SHP77 (cell line): ENCODE results near the gene FGF14.
A peak's percentile ranks its signal among the peaks of the same experiment; 100 is the strongest.
"Not testable (repeated sequence)": the region's sequence is repeated elsewhere in the genome, so short reads cannot be mapped to it uniquely, and the experiment has no call there.

Experiments used
- DNase-seq, 2 experiments: peaks; one replicate each; lab custom pipeline; 2025; lab: John Stamatoyannopoulos, UW

FGF14 gene

DNA sequence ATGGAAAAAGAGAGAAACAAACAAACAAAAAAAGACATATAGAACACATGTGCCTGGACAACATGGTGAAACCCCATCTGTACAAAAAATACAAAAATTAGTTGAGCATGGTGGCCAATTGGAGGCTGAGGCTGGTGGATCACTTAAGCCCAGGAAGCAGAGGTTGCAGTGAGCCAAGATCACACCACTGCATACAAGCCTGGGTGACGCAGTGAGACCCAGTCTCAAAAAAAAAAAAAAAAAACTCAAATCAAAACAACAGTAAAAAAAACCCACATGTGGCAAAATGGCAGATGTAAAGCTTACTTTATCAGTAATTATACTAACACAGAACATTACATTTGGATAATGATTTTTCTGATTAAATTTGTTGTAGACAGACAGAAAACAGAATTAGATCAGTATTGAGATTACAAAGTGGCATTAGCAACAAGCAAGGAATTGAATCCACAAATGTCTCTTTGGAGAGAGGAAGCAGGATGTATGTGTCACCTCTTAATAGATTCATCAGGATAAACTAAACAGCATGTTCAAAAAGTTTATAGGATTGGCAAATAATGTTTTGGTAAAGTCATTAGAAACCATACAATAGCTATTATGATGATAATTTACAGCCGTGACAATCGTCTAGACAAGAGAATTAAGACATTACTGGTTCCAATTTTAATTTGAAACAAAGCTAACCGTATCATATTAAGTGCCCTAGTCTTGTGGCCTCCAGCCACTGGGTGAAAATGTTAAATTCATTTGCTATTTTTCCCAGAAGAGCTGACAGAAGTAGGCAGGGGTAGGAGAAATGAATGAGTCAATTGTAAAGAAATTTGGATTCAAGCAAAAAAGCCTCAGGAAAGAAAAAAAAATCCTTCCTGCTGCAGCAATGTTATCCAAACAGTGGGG, 206.0 kb downstream of the FGF14 start:
- DNase-seq: no peak

DNA sequence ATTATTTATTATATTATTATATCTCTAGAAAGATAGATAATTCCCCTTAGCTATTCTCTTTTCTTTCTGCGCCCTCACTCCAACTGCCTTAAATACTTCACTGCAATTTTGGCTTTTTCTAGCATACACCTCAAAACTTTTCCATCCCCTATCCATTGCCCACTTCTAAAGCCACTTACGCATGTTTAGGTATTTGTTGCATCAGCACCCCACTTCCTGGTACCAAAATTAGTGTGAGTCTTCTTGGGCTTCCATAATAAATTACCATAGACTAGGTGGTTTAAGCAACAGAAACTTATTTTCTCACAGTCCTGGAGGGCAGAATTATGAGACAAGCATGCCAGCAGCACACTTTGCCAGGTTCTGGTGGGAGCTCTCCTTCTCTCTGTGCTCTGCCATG, 209.0 kb downstream of the FGF14 start:
- DNase-seq: no peak

DNA sequence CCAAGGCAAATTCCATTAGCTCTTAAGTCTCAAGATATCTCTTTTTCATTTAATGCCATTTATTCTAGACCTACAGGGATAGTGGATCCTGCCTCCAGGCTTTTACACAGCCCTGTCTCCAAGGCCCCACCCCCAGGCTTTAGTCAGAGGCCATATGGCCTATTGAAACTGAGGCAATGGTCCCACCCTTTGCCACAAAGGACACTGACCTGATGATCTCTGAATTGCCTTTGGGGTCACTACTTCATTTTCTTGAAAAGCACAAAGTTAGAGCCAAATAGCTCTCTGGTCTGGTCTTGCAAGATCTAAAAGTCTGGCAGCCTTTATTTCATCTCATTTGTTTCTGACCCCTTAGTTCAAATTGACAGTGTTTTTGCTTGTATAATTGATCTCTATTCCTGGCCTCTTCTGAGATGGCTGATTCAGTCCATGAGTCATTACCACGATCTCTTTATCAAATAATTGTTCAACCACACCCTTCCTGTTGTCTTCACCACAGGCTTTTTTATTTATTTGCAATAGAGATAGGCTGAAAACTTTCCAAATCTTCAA, 209.8 kb downstream of the FGF14 start:
- no peak for DNase-seq

DNA sequence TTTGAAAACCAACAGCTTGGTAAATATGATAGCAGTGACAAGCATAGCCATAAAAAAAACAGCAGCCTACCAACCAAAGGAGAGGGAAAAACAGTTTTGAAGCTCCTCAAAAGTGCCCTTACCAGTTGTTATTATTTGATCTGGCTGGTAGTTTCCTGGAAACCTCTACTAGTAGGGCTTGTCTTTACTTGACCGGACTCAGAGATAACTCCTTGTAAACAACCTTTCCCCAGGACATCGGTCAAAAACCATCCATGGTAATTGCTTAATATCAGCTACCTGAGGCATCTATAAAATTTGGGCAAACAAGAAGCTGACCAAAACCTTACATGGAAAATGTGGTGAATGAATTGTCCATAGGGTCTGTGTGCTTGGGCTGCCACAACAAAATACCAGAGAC, 210.9 kb downstream of the FGF14 start:
- DNase-seq: no peak

DNA sequence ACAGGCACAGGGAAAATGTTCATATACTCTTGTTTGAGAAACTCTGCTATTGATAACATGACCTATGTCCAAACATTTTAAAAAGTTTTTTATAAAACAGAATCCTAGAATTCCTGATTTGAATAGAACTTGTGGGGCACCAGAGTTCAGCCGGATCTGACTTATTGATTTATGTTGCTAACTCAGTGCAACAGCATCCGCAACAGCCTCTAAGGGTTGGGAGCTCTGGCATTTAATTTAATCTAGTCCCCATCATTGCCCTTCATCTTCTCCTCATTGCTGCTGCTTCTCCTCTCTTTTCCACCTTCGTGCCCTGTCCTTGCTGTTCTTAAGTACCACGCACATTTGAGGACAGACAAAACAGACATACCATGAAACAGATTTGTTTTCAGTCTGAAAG, 214.5 kb downstream of the FGF14 start:
- no peak for DNase-seq

DNA sequence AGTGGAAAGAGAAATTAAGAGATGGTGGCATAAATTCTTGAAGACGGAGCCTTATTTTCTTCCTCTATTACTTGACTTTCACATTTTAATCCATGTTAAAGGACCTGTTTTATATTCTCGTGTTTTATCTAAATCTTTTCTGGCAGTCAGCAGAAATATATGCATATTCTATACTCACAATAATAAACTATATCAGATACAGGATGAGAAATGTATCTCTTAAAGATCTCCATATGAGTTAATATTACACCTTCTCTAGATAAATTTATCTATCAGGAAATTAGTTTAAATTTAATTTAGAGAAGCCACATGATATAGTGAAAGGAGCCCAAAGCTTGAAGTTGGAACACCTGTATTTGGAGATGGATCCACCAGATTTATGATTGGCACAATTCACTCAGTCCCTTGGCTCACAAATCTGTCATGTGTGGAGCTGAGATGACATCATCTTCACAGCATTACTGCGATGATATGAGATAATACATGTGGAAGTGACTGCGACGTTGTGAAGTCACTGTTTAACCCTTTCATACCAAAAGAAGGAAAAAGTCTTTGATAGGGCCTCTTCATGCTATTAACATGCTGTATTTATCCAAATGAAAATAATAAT, 216.4 kb downstream of the FGF14 start:
- DNase-seq: peak in 1 of 2 experiments; percentile 8

DNA sequence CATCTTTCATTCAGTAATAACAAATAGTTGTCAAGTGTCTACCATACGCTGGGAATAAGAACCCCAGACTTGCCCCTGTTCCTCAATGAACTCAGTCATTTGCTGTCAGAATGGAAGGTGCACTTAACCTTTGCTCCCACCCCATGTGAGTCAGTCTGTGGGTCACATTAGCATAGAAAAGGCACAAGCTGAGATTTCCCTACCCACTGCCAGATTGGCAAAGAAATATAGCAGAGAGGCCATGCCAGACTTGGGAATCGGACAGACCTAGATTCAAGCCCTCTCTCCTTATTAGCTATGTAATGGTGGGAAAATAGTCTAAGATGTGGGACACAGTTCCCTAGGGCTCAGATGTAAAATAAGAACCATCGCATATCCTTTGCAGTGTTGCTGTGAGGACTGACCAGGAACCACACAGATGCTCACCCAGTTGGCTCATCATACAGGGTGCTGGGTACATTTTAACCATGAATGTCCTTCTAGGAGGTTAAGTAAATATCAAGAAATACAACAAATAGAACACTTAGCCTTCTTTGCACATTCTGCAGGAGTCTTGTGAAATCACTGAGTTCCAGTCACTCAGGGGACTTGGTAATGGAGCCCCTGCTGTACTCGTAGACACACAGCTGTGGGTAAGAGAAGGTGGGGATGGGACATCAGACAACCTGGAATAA, 218.2 kb downstream of the FGF14 start:
- DNase-seq: no peak

DNA sequence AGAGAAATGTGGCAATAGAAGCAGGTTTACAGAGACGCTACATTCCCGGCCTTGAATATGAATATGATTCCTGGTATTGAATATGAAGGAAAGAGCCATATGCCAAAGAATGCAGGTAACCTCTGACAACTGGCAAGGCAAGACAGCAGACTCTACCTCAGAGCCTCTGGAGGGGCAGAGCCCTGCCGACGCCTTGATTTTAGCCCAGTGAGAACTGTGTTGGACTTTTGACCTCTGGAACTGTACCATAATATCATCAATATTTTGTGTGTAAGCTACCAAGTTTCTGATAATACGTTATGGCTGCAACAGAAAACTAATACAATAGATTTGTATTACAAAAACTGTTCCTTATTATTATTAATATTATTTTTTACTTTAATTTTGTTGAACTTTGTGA, 219.7 kb downstream of the FGF14 start:
- DNase-seq: no peak

DNA sequence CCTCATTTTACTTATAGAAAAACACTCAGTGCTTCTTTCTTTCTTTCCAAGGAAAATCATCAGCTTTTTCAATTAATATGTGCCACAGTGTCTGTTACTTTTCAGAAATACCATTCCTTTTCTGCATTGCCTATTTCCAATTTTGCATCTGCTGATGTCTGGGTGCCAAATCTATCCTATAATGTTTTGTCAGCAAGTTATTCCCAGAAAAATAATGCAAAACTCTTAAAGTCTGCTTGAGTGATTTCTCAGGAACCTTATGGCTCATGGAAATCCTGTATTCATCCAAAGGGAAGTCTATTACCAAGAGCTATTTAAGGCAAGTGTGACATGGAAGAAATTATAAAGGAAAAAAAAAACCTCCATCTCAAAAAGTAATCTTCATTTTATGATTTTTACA, 224.4 kb downstream of the FGF14 start:
- no peak for DNase-seq

DNA sequence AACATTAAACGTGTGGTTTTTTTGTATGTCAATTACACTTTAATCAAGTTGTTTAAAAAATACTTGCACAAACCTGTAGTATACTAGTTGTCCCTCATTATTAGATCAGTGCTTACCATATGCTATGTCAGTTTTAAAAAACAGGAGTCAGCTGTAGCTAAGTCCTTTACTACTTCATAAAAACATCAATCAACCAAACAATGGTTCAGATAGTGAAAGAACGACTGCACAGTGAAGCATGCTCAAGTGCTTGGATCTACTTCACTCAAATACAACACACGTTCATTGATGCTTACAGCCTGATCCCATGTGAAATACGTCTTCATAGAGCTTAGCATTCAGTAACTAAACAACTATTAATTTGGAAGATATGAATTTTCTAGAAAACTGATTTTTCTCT, 225.0 kb downstream of the FGF14 start:
- no peak for DNase-seq

DNA sequence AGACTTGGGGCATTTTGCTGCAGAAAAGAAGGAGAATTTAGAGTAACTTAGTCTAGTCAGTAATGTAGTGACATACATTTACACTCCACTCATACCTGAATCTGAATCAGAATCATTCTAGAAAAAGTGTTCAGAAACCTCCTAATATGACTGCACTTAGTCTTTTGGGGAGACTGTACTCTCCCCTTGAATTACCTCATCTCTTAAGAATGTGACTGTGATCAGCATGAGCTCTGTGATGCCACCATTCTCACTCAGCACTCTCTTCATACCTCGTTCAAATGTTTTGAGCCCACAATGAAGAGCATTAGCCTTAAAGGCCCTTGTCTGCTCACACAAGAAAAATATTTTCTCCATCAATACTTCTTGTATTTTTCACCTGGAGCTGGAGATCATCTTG, 229.4 kb downstream of the FGF14 start:
- DNase-seq: no peak

DNA sequence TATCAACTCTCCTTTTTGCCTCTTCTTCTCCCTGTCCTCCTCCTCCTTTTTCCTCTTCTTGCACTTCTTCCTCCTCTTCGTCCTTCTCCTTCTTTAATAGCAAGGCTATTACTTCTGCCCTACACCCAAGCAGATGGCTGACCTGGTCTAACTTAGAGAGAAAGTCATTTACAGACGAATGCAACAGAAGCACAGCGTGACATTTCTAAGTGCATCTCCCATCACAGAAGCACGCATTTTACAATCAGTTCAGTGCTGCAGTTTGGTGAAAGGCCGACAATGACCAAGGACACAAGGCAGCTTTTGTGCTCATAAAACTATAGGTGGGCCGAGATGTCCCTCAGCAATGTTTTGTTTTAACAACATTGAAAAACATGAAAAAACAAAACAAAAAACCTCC, 231.5 kb downstream of the FGF14 start:
- DNase-seq: no peak

DNA sequence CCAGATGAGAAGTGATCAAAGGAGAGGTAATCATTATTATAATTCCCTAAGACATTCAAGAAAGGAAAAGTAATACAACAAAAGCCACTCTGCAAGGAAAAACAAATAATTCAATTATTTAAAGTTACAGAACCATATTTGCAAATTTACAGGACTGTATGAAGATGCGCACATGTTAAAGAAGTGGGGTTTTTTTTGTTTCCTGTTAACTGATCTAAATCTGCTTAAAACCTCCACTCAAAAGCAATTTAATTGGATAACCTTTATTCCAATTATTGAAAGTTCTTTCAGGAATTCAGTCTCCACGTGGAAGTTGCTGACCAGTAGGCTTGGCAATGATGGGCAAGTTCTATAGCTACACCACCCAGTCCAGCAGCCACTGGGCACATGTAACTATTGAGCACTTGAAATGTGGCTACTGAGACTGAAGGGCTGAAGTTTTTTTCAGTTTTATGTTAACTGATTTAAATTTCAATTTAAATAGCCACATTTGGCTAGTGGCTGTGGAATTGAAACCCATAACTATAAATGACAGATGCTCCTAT, 232.3 kb downstream of the FGF14 start:
- DNase-seq: no peak

DNA sequence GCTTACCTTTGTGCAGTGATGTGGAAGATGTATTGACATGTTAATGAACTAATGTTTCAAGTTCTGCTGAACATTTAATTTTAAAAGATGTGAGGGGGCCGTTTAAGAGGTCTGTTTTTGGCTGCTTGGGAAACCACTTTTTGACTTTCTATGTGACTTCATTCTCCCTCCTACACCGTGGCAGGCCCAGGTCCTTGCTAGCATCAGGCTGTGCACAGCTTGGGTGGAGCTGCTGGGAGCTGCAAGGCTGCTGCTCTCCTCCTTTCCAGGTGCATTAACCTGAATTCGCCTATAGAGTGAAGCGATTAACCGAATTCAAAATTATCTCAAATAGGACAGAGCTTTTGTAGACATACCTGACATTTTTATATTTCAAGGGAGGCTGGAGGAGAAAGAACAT, 249.1 kb downstream of the FGF14 start:
- no peak for DNase-seq

DNA sequence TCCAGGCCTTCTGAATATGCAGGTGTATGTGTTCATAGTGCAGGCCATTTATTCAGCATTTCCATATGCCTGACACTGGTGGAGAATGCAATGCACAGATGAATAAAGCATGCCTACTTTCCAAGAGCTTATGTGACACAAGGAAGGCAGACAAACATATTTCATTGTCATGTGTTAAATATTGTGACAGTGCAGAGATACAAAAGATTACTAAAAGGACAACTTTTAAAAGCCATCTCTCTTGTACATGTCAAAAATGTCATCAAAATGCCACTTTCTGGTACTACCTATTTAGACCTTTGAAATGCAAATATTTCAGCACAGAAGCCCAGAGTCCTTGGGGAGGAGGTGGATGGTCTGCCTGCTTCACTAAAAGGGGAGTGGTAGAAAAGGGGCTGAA, 254.5 kb downstream of the FGF14 start:
- no peak for DNase-seq

DNA sequence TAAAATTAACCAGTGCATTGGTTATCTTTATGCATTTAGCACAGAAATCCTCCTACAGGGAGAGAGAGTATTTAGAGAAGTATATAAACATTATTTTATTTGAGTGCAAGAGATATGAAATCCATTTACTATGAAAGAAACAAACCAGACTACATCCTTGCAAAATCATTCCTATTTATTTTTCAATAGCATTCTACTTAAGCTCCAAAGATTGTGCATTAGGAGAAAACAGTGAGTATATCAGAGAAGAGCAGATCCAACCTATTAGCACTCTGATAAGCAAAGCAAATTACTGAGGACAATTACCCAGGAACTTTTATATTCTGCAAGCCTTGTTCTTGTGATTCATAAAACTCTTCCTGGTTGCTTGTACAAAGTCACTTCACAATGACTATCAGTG, 256.1 kb downstream of the FGF14 start:
- no peak for DNase-seq

DNA sequence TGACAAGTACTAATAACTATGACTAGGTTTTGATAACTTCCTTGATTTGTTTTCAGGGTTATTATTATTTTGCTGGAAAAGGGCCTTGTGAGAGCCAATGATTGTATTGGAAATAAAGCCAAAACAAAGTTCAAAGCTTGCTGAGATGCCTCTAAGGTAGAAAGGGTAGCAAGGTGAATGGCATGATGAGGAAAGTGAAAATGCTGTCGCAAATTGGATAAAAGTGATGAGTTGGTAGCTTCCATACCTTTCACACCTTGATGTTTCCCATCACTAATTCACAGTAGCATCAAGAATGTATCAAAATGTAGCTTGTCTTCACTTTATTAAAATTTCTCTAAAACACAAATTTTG, 259.4 kb downstream of the FGF14 start:
- no peak for DNase-seq

DNA sequence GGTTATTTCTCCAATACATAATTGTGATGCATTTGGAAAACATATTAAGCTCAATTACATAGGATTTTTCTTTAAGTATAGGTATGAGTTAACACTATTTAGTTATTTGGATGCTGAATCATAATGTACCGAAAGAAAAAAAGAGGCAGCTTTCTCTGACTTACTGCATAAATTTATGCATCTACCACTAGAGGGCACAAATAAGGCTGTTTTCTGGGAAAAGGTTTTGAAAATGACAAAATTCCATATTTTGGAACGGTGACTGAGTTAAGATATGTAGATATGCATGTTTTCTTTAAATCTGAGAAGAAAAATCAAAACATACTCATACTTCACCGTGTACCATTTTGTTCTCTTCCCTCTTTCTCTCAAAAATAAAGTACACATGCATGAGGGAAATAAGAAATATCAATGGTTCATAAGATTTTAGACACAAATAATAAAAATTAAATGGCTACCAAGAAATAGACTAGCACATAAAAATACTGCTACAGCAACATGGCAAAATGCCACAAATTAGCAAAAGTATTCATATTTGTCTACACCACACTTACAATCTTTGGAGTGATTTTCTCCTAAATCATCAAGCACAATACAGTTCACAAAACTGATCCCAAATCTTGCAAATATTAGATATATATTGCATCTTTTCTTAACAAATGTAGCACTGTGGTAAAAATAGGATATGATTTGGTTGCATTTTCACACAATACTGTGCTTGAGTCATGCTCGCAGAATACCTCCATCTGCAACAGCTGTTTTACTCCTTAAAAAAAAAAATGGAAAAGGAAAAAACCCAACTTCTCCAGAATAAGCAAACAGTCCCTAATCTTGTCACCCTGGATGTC, 260.0 kb downstream of the FGF14 start:
- DNase-seq: peak; percentile 18 to 39

DNA sequence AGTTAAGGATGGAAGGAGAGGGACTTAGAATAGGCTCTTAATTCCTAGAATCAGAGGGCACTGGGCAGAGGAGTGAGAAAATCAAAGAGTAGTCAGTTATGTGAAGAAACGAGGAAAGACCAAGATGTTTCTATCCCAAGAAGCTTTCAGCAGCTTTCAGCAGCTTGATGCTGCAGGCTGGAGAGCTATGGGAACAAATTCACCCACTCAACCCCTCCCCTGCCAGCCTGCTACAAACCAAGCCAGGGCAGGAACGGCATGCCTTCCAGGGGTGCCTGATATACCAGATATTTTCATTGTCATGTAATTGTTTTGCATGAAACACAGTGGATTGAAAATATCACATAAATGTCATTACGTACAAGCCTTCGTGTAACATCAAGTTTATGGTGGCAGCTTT, 262.2 kb downstream of the FGF14 start:
- DNase-seq: no peak

DNA sequence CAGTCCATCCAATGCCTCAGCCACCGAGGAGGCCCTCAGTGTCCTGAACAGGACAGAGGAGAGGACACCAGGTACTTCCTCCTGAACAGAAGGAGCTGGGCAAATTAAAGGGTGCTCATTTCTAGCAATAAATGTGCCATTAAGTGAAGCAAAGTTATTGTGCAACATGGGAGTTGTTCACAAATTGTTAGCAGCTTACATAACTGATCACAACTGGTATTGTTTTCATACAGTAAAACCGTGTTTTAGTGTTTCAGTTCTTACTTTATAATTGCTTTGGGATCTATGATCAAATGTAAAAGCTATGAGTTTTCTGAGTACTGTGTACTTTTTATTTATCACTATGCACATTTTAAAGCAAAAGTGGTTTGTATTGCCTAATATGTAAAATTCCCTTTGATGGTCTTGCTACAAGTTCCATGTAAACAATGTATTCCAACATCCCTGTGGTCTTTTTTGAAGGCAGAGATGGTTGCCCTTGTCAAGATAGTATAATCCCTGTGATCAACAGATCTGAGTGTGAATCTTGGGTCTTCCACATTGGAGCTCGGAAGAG, 263.1 kb downstream of the FGF14 start:
- no peak for DNase-seq

DNA sequence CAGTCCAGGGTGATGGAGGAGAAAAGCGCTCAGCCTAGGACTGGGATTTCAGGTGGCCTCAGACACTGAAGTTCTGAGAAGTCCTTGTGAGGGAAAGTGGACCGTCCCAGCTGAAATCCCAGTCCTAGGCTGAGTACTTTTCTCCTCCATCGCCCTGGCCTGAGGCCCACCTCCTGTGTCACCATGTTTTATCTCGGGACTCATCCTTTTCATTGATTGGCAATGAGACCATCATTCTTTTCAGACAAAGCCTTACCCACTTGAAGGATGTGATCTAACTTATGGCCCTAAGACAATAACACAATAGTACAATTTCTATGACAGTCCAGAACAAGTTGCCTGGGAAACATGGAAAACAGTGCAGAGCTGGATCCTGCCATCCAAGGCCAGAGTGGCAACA, 263.9 kb downstream of the FGF14 start:
- DNase-seq: not testable (repeated sequence)
